ENCODE data around the gene ACP1.

DNA sequence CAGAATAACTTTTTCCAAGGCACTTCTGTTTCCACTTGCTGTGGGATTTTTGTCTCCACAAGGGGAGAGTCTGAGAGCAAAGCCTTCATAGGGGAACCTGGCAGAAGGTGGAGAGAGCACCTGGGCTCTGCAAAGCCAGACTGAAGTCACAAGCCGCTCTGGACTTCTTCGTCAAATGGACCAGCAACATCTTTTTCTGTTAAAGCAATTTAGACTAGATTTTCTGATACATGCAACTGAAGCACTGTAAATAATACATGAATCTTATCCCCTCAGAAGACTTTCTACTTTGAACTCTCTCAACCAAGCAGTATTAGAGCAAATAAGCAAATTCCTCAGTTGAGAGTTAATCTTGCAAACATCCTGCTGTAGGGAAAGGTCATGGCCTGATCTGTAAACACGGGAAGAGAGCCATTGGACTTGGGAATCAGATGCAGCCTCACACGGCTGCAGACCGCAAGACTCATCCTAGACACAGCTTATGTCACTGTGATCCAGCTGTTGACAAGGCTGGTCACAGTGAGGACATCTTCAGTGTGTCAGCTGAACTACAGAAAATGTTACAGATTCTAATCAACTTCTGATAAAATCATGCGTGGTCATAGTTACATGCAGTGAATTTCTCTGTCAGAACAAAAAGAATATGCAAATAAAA lies 4.1 kb upstream of the ACP1 start:
- TF ChIP-seq, protein P1, sequence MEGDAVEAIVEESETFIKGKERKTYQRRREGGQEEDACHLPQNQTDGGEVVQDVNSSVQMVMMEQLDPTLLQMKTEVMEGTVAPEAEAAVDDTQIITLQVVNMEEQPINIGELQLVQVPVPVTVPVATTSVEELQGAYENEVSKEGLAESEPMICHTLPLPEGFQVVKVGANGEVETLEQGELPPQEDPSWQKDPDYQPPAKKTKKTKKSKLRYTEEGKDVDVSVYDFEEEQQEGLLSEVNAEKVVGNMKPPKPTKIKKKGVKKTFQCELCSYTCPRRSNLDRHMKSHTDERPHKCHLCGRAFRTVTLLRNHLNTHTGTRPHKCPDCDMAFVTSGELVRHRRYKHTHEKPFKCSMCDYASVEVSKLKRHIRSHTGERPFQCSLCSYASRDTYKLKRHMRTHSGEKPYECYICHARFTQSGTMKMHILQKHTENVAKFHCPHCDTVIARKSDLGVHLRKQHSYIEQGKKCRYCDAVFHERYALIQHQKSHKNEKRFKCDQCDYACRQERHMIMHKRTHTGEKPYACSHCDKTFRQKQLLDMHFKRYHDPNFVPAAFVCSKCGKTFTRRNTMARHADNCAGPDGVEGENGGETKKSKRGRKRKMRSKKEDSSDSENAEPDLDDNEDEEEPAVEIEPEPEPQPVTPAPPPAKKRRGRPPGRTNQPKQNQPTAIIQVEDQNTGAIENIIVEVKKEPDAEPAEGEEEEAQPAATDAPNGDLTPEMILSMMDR (IDR thresholded peaks at IDR 0.05), result no peak
- TF ChIP-seq POLR2A (IDR thresholded peaks at IDR 0.05), result no peak
